ENCODE data around the gene TSTD2. TPM values are rescaled to one million over a fixed set of nuclear protein-coding genes. Genes with fewer than 3 reads are reported as not detected.

Gene TSTD2
- total RNA-seq, 3 donors from 2014 or later: 18.8 to 28.2 (median 26.6) TPM

DNA sequence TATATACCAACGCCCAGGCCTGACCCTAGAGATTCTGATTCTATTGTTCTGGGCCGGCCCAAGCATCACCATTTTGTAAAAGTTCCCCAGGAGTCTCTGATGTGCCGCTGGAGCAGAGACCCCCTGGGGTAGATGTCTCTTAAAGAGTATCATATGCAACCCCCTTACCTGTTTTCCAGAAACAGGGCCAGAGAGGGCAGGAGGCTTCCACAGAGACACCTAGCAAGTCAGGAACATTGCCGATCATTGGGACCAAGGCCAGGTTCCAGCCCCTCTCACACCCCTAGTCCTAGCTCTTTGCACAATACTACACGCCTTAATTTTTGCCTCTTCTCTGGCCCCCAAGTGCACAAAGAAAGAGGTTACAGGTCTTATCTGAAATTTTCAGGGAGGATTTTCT is 67.9 kb downstream of the TSTD2 start:
- ATAC-seq: no peak
- TF ChIP-seq, protein P1, sequence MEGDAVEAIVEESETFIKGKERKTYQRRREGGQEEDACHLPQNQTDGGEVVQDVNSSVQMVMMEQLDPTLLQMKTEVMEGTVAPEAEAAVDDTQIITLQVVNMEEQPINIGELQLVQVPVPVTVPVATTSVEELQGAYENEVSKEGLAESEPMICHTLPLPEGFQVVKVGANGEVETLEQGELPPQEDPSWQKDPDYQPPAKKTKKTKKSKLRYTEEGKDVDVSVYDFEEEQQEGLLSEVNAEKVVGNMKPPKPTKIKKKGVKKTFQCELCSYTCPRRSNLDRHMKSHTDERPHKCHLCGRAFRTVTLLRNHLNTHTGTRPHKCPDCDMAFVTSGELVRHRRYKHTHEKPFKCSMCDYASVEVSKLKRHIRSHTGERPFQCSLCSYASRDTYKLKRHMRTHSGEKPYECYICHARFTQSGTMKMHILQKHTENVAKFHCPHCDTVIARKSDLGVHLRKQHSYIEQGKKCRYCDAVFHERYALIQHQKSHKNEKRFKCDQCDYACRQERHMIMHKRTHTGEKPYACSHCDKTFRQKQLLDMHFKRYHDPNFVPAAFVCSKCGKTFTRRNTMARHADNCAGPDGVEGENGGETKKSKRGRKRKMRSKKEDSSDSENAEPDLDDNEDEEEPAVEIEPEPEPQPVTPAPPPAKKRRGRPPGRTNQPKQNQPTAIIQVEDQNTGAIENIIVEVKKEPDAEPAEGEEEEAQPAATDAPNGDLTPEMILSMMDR (IDR thresholded peaks at IDR 0.05): no peak
- no peaks in the 10 kb centered on the region for H3K36me3 ChIP-seq (ENCODE audit: low read depth)
- no peak overlapping the region for H3K4me3 ChIP-seq
- no peaks in the 10 kb centered on the region for H3K4me1 ChIP-seq (ENCODE audit: low read depth)
- intact Hi-C loops (cut with DNase I, micrococcal nuclease): no loop called here
- no peak for DNase-seq
- H3K9me3 ChIP-seq: no peaks in the 10 kb centered on the region

DNA sequence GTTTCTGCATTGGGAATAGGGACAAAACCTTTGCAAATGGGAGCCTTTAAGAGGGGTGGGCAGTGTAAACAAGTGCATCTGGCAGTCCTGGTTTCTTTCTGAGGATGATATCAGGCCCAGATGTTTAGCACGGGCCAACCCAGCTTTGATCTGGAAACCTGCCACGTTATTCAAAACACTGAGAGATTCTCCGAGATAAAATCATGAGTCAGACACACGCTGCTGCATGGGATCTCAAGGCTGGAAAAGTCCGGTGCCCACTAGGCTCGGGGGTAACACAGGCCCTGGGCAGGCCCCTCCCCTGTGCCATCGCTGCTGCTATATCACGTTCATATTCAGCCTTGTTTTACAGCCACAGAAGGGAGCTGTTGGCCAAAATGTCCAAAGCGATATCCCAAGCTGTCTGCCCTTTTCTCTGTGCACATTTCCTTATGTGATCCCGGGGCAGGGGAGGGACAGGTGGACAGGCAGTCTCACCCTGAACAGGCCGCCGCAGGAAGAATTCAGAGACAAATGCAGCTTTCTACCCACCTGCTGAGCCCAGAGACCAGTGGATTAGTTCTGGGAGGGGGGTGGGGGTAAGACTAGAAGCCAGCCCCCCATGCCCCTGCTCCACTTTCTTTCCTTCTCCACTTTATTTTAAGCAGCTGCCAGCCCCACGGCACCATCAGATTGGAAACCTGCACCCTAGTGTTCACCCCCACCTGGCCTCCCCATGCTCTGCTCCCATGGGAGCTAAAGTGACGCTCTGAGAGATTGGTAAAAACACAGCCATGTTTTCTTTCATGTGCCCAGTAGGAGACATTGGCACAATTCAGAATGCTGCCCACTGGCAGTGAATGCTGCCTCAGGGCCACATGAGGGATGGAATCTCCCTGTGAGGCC is 68.6 kb downstream of the TSTD2 start:
- H3K36me3 ChIP-seq (ENCODE audit: low read depth): no peaks in the 10 kb centered on the region
- TF ChIP-seq, protein P1 (IDR thresholded peaks at IDR 0.05): no peak
- H3K4me1 ChIP-seq (ENCODE audit: low read depth): no peaks in the 10 kb centered on the region
- ATAC-seq (peak; percentile 73), DNase-seq (peak in 1 of 3 donors; percentile 44)
- H3K4me3 ChIP-seq: no peak overlapping the region
- intact Hi-C loops (cut with DNase I, micrococcal nuclease): no loop called here
- H3K9me3 ChIP-seq: no peaks in the 10 kb centered on the region

GRCh38 chr9:97563458-97564135 is 69.6 kb downstream of the TSTD2 start:
- Histone ChIP-seq H3K4me1 (ENCODE audit: low read depth) (no peaks in the 10 kb centered on the region), H3K9me3 (no peaks in the 10 kb centered on the region), H3K4me3 (no peak overlapping the region), H3K36me3 (ENCODE audit: low read depth) (no peaks in the 10 kb centered on the region)
- ATAC-seq (no peak), DNase-seq (no peak)
- TF ChIP-seq, protein P1 (IDR thresholded peaks at IDR 0.05): no peak
- intact Hi-C loops (cut with DNase I, micrococcal nuclease): no loop called here

DNA sequence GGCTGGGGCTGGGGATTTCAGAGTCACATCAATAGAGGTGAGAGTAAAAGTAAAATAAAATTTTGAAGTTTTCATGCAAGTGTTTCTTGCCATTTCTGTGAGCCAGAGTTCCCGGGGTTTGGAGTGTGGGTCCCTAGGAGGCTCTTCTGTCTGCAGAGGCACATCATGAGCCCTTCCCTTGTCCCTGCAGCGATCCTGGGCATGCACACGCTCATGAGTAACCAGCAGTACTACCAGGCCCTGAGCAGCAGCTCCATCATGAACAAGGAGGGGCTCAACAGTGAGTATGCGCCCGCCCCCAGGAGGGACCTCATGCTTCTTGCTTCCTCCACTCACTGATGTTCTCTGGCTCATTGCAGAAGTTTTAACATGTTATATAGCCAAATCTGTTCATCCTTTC is 70.6 kb downstream of the TSTD2 start:
- TF ChIP-seq, protein P1 (IDR thresholded peaks at IDR 0.05): no peak
- H3K36me3 ChIP-seq (ENCODE audit: low read depth): no peaks in the 10 kb centered on the region
- no peaks in the 10 kb centered on the region for H3K4me1 ChIP-seq (ENCODE audit: low read depth)
- no peaks in the 10 kb centered on the region for H3K9me3 ChIP-seq
- intact Hi-C loops (cut with DNase I, micrococcal nuclease): no loop called here
- H3K4me3 ChIP-seq: no peak overlapping the region
- ATAC-seq (no peak), DNase-seq (no peak)

DNA sequence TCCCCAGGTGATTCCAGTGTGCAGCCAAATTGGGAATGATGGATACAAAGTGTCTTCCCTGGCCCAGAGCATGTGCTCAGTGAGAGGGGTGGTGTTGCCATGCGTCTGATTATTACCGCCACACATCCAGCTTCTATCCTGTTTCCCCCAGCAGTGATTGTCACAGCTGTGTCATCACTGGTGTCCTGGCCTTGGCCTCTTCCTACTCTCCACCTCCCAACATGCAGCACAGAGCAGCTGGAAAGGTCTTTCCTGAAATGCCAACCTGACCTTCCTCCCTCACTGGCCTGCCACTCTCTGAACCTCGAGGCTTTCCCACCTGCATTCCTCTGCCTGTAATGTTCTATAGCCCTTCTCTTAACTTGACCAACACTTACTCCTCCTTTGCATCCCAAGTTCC is 71.7 kb downstream of the TSTD2 start:
- Histone ChIP-seq H3K9me3 (no peaks in the 10 kb centered on the region), H3K4me3 (no peak overlapping the region), H3K4me1 (ENCODE audit: low read depth) (no peaks in the 10 kb centered on the region), H3K36me3 (ENCODE audit: low read depth) (no peaks in the 10 kb centered on the region)
- intact Hi-C loops (cut with DNase I, micrococcal nuclease): no loop called here
- ATAC-seq (no peak), DNase-seq (no peak)
- TF ChIP-seq, protein P1 (IDR thresholded peaks at IDR 0.05): no peak

Data from mucosa of descending colon (tissue), 3 donors.